Measurements from ENCODE around the gene AVL9.

DNA sequence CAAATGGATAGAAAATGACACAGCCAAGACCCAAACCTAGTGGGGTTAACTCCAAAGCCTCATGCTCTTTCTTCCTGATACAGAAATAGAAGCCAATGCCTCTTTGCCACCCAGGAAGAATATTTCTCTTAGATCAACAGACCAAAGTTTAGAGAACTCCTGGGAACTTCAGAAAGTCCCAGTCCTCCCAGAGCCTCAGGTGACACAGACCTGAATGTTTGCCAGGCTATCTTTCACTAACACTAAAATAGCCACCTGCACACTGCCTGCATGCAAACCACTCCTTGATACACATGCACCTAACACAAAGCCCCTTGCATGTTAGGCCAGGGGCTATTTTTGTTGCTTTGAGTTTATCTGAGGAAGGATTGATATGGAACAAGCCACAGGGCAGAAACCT, 32.8 kb upstream of the AVL9 start:
- TF ChIP-seq, protein P1, sequence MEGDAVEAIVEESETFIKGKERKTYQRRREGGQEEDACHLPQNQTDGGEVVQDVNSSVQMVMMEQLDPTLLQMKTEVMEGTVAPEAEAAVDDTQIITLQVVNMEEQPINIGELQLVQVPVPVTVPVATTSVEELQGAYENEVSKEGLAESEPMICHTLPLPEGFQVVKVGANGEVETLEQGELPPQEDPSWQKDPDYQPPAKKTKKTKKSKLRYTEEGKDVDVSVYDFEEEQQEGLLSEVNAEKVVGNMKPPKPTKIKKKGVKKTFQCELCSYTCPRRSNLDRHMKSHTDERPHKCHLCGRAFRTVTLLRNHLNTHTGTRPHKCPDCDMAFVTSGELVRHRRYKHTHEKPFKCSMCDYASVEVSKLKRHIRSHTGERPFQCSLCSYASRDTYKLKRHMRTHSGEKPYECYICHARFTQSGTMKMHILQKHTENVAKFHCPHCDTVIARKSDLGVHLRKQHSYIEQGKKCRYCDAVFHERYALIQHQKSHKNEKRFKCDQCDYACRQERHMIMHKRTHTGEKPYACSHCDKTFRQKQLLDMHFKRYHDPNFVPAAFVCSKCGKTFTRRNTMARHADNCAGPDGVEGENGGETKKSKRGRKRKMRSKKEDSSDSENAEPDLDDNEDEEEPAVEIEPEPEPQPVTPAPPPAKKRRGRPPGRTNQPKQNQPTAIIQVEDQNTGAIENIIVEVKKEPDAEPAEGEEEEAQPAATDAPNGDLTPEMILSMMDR (IDR thresholded peaks at IDR 0.05), result no peak
- TF ChIP-seq EZH2 (IDR thresholded peaks at IDR 0.05; ENCODE audit: borderline replicate concordance, insufficient read depth, low read depth, low read length, poor library complexity, severe bottlenecking), result no peak
